Measurements from ENCODE around the gene GID8. TPM values are rescaled to one million over a fixed set of nuclear protein-coding genes. Genes with fewer than 3 reads are reported as not detected.

GID8 gene
- total and polyA plus RNA-seq, 2 of the 13 experiments (the other 11 are each of a cell fraction or from before 2014, with no cell fraction given) = 39.6 to 59.8 TPM

DNA sequence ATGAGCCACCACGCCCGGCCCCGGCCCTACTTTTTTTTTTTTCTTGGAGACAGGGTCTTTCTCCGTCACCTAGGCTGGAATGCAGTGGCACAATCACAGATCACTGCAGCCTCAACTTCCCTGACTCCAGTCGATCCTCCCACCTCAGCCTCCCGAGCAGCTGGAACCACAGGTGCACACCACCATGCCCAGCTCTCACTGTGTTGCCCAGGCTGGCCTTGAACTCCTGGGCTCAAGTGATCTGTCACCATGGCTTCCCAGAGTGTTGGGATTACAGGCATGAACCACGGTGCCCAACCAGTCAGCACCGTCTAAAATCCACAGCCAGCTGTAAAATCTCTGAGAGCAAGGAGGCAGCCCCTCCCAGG lies 32.0 kb downstream of the GID8 start (continued):
- TF ChIP-seq, protein P1, sequence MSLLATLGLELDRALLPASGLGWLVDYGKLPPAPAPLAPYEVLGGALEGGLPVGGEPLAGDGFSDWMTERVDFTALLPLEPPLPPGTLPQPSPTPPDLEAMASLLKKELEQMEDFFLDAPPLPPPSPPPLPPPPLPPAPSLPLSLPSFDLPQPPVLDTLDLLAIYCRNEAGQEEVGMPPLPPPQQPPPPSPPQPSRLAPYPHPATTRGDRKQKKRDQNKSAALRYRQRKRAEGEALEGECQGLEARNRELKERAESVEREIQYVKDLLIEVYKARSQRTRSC (CRISPR knock-in tag; IDR thresholded peaks at IDR 0.05; ENCODE audit: low read depth) = 0 out of 2 replicates have a peak, but pooled peaks have one; percentile 57
- TF ChIP-seq ZNF44 (CRISPR knock-in tag; IDR thresholded peaks at IDR 0.05) (no peak), ZNF501 (CRISPR knock-in tag; IDR thresholded peaks at IDR 0.05) (no peak), RXRA (CRISPR knock-in tag; IDR thresholded peaks at IDR 0.05) (peak; percentile 16; the same call in 1 of the 2 replicates), ADNP (CRISPR knock-in tag; IDR thresholded peaks at IDR 0.05) (peak; percentile 46; the same call in 1 of the 2 replicates), ZNF468 (CRISPR knock-in tag; IDR thresholded peaks at IDR 0.05) (0 out of 2 replicates have a peak, but pooled peaks have one; percentile 67), ZMYM2 (CRISPR knock-in tag; IDR thresholded peaks at IDR 0.05) (peak; percentile 66; the same call in 1 of the 2 replicates), ZBTB1 (CRISPR knock-in tag; IDR thresholded peaks at IDR 0.05; ENCODE audit: borderline replicate concordance) (no peak), MAFK (conservative IDR thresholded peaks at IDR 0.05 in 1 of 2, IDR thresholded peaks at IDR 0.05 in 1 of 2; ENCODE audit: low read length in 2 of 2) (no peak), SAP130 (CRISPR knock-in tag; IDR thresholded peaks at IDR 0.05; ENCODE audit: low read depth) (peak; percentile 25; the same call in 1 of the 2 replicates), NCOA2 (CRISPR knock-in tag; IDR thresholded peaks at IDR 0.05) (no peak), SOX5 (CRISPR knock-in tag; IDR thresholded peaks at IDR 0.05; ENCODE audit: borderline replicate concordance) (no peak), HDAC2 (CRISPR knock-in tag; IDR thresholded peaks at IDR 0.05) (0 out of 2 replicates have a peak, but pooled peaks have one; percentile 18), PITX1 (CRISPR knock-in tag; IDR thresholded peaks at IDR 0.05) (peak; percentile 48; the same call in 1 of the 2 replicates), THYN1 (CRISPR knock-in tag; IDR thresholded peaks at IDR 0.05; ENCODE audit: borderline replicate concordance, low read depth) (no peak), NR3C1 (CRISPR knock-in tag; IDR thresholded peaks at IDR 0.05) (no peak)
- TF ChIP-seq, protein P2, sequence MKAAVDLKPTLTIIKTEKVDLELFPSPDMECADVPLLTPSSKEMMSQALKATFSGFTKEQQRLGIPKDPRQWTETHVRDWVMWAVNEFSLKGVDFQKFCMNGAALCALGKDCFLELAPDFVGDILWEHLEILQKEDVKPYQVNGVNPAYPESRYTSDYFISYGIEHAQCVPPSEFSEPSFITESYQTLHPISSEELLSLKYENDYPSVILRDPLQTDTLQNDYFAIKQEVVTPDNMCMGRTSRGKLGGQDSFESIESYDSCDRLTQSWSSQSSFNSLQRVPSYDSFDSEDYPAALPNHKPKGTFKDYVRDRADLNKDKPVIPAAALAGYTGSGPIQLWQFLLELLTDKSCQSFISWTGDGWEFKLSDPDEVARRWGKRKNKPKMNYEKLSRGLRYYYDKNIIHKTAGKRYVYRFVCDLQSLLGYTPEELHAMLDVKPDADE (CRISPR knock-in tag; IDR thresholded peaks at IDR 0.05) = no peak
- TF ChIP-seq, protein P3, sequence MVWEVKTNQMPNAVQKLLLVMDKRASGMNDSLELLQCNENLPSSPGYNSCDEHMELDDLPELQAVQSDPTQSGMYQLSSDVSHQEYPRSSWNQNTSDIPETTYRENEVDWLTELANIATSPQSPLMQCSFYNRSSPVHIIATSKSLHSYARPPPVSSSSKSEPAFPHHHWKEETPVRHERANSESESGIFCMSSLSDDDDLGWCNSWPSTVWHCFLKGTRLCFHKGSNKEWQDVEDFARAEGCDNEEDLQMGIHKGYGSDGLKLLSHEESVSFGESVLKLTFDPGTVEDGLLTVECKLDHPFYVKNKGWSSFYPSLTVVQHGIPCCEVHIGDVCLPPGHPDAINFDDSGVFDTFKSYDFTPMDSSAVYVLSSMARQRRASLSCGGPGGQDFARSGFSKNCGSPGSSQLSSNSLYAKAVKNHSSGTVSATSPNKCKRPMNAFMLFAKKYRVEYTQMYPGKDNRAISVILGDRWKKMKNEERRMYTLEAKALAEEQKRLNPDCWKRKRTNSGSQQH (CRISPR knock-in tag; IDR thresholded peaks at IDR 0.05; ENCODE audit: low read depth) = no peak
- TF ChIP-seq, protein P4, sequence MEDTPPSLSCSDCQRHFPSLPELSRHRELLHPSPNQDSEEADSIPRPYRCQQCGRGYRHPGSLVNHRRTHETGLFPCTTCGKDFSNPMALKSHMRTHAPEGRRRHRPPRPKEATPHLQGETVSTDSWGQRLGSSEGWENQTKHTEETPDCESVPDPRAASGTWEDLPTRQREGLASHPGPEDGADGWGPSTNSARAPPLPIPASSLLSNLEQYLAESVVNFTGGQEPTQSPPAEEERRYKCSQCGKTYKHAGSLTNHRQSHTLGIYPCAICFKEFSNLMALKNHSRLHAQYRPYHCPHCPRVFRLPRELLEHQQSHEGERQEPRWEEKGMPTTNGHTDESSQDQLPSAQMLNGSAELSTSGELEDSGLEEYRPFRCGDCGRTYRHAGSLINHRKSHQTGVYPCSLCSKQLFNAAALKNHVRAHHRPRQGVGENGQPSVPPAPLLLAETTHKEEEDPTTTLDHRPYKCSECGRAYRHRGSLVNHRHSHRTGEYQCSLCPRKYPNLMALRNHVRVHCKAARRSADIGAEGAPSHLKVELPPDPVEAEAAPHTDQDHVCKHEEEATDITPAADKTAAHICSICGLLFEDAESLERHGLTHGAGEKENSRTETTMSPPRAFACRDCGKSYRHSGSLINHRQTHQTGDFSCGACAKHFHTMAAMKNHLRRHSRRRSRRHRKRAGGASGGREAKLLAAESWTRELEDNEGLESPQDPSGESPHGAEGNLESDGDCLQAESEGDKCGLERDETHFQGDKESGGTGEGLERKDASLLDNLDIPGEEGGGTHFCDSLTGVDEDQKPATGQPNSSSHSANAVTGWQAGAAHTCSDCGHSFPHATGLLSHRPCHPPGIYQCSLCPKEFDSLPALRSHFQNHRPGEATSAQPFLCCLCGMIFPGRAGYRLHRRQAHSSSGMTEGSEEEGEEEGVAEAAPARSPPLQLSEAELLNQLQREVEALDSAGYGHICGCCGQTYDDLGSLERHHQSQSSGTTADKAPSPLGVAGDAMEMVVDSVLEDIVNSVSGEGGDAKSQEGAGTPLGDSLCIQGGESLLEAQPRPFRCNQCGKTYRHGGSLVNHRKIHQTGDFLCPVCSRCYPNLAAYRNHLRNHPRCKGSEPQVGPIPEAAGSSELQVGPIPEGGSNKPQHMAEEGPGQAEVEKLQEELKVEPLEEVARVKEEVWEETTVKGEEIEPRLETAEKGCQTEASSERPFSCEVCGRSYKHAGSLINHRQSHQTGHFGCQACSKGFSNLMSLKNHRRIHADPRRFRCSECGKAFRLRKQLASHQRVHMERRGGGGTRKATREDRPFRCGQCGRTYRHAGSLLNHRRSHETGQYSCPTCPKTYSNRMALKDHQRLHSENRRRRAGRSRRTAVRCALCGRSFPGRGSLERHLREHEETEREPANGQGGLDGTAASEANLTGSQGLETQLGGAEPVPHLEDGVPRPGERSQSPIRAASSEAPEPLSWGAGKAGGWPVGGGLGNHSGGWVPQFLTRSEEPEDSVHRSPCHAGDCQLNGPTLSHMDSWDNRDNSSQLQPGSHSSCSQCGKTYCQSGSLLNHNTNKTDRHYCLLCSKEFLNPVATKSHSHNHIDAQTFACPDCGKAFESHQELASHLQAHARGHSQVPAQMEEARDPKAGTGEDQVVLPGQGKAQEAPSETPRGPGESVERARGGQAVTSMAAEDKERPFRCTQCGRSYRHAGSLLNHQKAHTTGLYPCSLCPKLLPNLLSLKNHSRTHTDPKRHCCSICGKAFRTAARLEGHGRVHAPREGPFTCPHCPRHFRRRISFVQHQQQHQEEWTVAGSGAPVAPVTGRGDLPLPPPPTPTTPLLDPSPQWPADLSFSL (CRISPR knock-in tag; IDR thresholded peaks at IDR 0.05) = peak; percentile 46; the same call in 1 of the 2 replicates
- TF ChIP-seq, protein P5, sequence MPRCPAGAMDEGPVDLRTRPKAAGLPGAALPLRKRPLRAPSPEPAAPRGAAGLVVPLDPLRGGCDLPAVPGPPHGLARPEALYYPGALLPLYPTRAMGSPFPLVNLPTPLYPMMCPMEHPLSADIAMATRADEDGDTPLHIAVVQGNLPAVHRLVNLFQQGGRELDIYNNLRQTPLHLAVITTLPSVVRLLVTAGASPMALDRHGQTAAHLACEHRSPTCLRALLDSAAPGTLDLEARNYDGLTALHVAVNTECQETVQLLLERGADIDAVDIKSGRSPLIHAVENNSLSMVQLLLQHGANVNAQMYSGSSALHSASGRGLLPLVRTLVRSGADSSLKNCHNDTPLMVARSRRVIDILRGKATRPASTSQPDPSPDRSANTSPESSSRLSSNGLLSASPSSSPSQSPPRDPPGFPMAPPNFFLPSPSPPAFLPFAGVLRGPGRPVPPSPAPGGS (CRISPR knock-in tag; IDR thresholded peaks at IDR 0.05) = 0 out of 2 replicates have a peak, but pooled peaks have one; percentile 29
